Prostate gland (tissue), 2 donors: ENCODE measurements around the gene CDYL.

ENCODE experiments used
- POLR2A ChIP-seq: fragments of 450-650 bp; IDR thresholded peaks from one replicate; pipeline ENCODE4 v1.6.1; 2016; ENCODE audit warnings: antibody characterized with exemption, mild to moderate bottlenecking
- POLR2AphosphoS5 ChIP-seq: sonication (generic); formaldehyde crosslinking; IDR thresholded peaks from one replicate; pipeline ENCODE4 v1.6.1; 2017; ENCODE audit warnings: antibody characterized with exemption
- TF ChIP-seq, protein P1 (sequence below), 4 experiments: fragments of 200-600 bp in 2 of 4; fragments of 450-650 bp in 2 of 4; sonication (generic) in 2 of 4; IDR thresholded peaks; 1 replicate in 3 of 4; 2 replicates in 1 of 4; pipeline ENCODE4 v1.5.1; 2016 to 2019; ENCODE audit warnings: antibody characterized with exemption in 4 of 4, mild to moderate bottlenecking in 2 of 4, moderate library complexity in 2 of 4

DNA sequence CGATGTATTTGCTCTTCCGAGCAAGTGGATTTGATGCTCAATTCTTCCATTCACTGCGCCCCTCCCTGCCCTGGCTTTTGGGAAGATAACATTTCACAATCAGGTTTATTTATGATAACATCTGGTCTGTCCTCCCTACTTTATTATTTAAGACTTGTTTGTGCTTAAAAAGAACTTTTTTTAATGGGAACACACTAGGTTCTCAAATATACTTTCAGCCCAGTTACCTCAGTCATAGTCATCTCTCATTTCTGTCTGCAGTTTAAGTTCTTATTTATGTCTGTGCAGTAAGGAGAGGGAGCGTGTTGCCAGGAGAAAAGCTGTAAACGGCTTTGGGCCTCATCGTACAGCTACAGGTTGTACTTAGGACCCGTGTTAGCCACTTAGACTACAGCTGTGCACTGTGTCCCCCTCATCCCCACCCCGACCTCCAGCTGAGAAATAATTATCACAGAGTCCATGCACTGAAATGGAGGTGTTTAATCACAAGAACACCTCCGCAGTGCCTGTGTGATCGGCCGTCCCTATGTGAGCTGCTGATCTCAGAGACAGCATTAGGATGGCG, 128.3 kb downstream of the CDYL start:
- peak; percentile 28 for TF ChIP-seq POLR2AphosphoS5
- TF ChIP-seq, protein P1, sequence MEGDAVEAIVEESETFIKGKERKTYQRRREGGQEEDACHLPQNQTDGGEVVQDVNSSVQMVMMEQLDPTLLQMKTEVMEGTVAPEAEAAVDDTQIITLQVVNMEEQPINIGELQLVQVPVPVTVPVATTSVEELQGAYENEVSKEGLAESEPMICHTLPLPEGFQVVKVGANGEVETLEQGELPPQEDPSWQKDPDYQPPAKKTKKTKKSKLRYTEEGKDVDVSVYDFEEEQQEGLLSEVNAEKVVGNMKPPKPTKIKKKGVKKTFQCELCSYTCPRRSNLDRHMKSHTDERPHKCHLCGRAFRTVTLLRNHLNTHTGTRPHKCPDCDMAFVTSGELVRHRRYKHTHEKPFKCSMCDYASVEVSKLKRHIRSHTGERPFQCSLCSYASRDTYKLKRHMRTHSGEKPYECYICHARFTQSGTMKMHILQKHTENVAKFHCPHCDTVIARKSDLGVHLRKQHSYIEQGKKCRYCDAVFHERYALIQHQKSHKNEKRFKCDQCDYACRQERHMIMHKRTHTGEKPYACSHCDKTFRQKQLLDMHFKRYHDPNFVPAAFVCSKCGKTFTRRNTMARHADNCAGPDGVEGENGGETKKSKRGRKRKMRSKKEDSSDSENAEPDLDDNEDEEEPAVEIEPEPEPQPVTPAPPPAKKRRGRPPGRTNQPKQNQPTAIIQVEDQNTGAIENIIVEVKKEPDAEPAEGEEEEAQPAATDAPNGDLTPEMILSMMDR (IDR thresholded peaks at IDR 0.05), result no peak
- no peak for TF ChIP-seq POLR2A
